Epithelial cell of esophagus (primary cell): ENCODE measurements around the gene TRIM37.
"Not testable (repeated sequence)": the region's sequence is repeated elsewhere in the genome, so short reads cannot be mapped to it uniquely, and the experiment has no call there.

Experiments used
- DNase-seq: peaks from one replicate; pipeline ENCODE4 v3.0.0; 2010; ENCODE audit warnings: low read depth
- H3K4me3 ChIP-seq: 2 replicates; pipeline ENCODE4 v1.5.1; 2011; ENCODE audit warnings: mild to moderate bottlenecking, low read length, control low read depth
- TF ChIP-seq, protein P1 (sequence below): IDR thresholded peaks from 2 replicates; pipeline ENCODE4 v1.5.1; 2011; ENCODE audit warnings: low read depth, mild to moderate bottlenecking, low read length, control low read depth, inconsistent platforms; ENCODE audit not compliant: insufficient read depth; ENCODE audit errors: missing control alignments

The TRIM37 gene

GRCh38 chr17:58969612-58970011, 137.1 kb downstream of the TRIM37 start:
- no peak for DNase-seq
- TF ChIP-seq, protein P1, sequence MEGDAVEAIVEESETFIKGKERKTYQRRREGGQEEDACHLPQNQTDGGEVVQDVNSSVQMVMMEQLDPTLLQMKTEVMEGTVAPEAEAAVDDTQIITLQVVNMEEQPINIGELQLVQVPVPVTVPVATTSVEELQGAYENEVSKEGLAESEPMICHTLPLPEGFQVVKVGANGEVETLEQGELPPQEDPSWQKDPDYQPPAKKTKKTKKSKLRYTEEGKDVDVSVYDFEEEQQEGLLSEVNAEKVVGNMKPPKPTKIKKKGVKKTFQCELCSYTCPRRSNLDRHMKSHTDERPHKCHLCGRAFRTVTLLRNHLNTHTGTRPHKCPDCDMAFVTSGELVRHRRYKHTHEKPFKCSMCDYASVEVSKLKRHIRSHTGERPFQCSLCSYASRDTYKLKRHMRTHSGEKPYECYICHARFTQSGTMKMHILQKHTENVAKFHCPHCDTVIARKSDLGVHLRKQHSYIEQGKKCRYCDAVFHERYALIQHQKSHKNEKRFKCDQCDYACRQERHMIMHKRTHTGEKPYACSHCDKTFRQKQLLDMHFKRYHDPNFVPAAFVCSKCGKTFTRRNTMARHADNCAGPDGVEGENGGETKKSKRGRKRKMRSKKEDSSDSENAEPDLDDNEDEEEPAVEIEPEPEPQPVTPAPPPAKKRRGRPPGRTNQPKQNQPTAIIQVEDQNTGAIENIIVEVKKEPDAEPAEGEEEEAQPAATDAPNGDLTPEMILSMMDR, result no peak
- no peak overlapping the region for H3K4me3 ChIP-seq

GRCh38 chr17:58969156-58969555, 137.5 kb downstream of the TRIM37 start:
- DNase-seq, result no peak
- TF ChIP-seq, protein P1, result no peak
- no peak overlapping the region for H3K4me3 ChIP-seq

GRCh38 chr17:58968426-58969061, 138.1 kb downstream of the TRIM37 start:
- no peak overlapping the region for H3K4me3 ChIP-seq
- DNase-seq, result no peak
- TF ChIP-seq, protein P1, result no peak

GRCh38 chr17:58966208-58966607, 140.5 kb downstream of the TRIM37 start:
- no peak for DNase-seq
- TF ChIP-seq, protein P1, result no peak

GRCh38 chr17:58965221-58965620, 141.5 kb downstream of the TRIM37 start:
- H3K4me3 ChIP-seq, result no peak overlapping the region
- TF ChIP-seq, protein P1, result no peak
- no peak for DNase-seq

More at GRCh38 chr17:58966208-58966607, 140.5 kb downstream of the TRIM37 start:
- H3K4me3 ChIP-seq, result no peak overlapping the region

GRCh38 chr17:58960068-58960467, 146.6 kb downstream of the TRIM37 start:
- TF ChIP-seq, protein P1, result peak; percentile 40
- H3K4me3 ChIP-seq, result no peak overlapping the region
- DNase-seq, result peak; percentile 85

GRCh38 chr17:58957725-58958073, 149.0 kb downstream of the TRIM37 start:
- H3K4me3 ChIP-seq, DNase-seq: not testable (repeated sequence)
